HCT116 (cell line): ENCODE data around the gene PTPN4. TPM values are rescaled to one million over a fixed set of nuclear protein-coding genes. Genes with fewer than 3 reads are reported as not detected.

ENCODE experiments used
- ATAC-seq: fragments of 200-7000 bp; cut with Tn5 transposase; 2 replicates; pipeline ENCODE4 v1.9.1; 2020; ENCODE audit warnings: mild to moderate bottlenecking, moderate library complexity
- BruUV-seq: library from RNA; stranded (reverse); fragments of 400-500 nt; replicated peaks from 2 replicates; lab custom pipeline; 2021; lab: Mats Ljungman, UMichigan
- CTCF ChIA-PET: fragments of 300-600 bp; sonication (Branson Sonifier 250); formaldehyde crosslinking; loops from one replicate; lab custom pipeline; 2021; ENCODE audit warnings: antibody characterized with exemption; lab: Charles Lee
- POLR2A ChIA-PET: fragments of 300-600, 350-600 bp; sonication (Branson Sonifier 250); formaldehyde crosslinking; loops from one replicate; lab custom pipeline; 2021; ENCODE audit warnings: antibody characterized with exemption; lab: Charles Lee
- RAD21 ChIA-PET, 2 experiments: fragments of 300-600 bp; sonication (Branson Sonifier 250); formaldehyde crosslinking; loops; one replicate each; lab custom pipeline; 2023; ENCODE audit warnings: low total read pairs in 2 of 2; ENCODE audit not compliant: uncharacterized antibody in 2 of 2, unreplicated experiment in 2 of 2, low non-redundant PET in 1 of 2; lab: Charles Lee
- DNase-seq: peaks from one replicate; pipeline ENCODE4 v3.0.0-alpha.2; 2010; ENCODE audit warnings: low read depth, low spot score
- H2AFZ ChIP-seq: fragments of 200-600 bp; shearing (Covaris generic), sonication (generic); 2 replicates; pipeline ENCODE4 v1.6.1; 2017; ENCODE audit warnings: low read depth, mixed run types, mixed read lengths, antibody characterized with exemption, low read length; ENCODE audit not compliant: poor library complexity, severe bottlenecking
- H3K27ac ChIP-seq: 2 replicates; pipeline ENCODE4 v1.5.1; 2012; ENCODE audit warnings: low read depth, low read length
- H3K27me3 ChIP-seq: fragments of 200-600 bp; sonication (generic); 2 replicates; pipeline ENCODE4 v1.6.1; 2016; ENCODE audit warnings: mixed run types, low read length, mixed read lengths; ENCODE audit not compliant: insufficient read depth
- H3K36me3 ChIP-seq, 2 experiments: fragments of 200-500 bp in 1 of 2; fragments of 200-600 bp in 1 of 2; sonication (Bioruptor generic) in 1 of 2; sonication (generic) in 1 of 2; 2 replicates each; pipeline versions ENCODE4 v1.5.1 to v1.6.1; 2014 to 2016; ENCODE audit warnings: low read length in 2 of 2, inconsistent platforms in 1 of 2, mixed read lengths in 1 of 2, mixed run types in 1 of 2; ENCODE audit not compliant: insufficient read depth in 2 of 2, control insufficient read depth in 1 of 2
- H3K4me1 ChIP-seq, 2 experiments: fragments of 200-600 bp in 1 of 2; sonication (generic) in 1 of 2; 2 replicates each; pipeline versions ENCODE4 v1.5.1 to v1.6.1; 2012 to 2017; ENCODE audit warnings: low read length in 2 of 2, inconsistent platforms in 1 of 2, mild to moderate bottlenecking in 1 of 2, mixed read lengths in 1 of 2, mixed run types in 1 of 2, moderate library complexity in 1 of 2; ENCODE audit not compliant: insufficient read depth in 2 of 2, control insufficient read depth in 1 of 2
- H3K4me2 ChIP-seq: fragments of 200-600 bp; sonication (generic); 2 replicates; pipeline ENCODE4 v1.6.1; 2017; ENCODE audit warnings: mixed run types, low read length, mixed read lengths
- H3K4me3 ChIP-seq, 2 experiments: fragments of 200-600 bp in 1 of 2; sonication (generic) in 1 of 2; replicated peaks in 1 of 2; 2 replicates each; pipeline ENCODE4 v1.5.1; 2011 to 2016; ENCODE audit warnings: low read length in 2 of 2, control low read depth in 1 of 2, low read depth in 1 of 2, mild to moderate bottlenecking in 1 of 2, mixed read lengths in 1 of 2, mixed run types in 1 of 2
- H3K79me2 ChIP-seq: fragments of 200-600 bp; sonication (generic); 2 replicates; pipeline ENCODE4 v1.6.1; 2017; ENCODE audit warnings: mild to moderate bottlenecking, mixed run types, low read length, moderate library complexity, mixed read lengths; ENCODE audit not compliant: insufficient read depth
- H3K9ac ChIP-seq: fragments of 200-600 bp; sonication (generic); 2 replicates; pipeline ENCODE4 v1.6.1; 2016; ENCODE audit warnings: low read length, mixed read lengths
- H3K9me2 ChIP-seq: fragments of 200-600 bp; sonication (generic), shearing (Covaris generic); 2 replicates; pipeline ENCODE4 v1.6.1; 2017; ENCODE audit warnings: mixed run types, mild to moderate bottlenecking, moderate library complexity; ENCODE audit not compliant: insufficient read depth
- H3K9me3 ChIP-seq, 2 experiments: fragments of 200-500 bp in 1 of 2; fragments of 200-600 bp in 1 of 2; sonication (Bioruptor generic) in 1 of 2; sonication (generic) in 1 of 2; 2 replicates each; pipeline ENCODE4 v1.6.1; 2014 to 2017; ENCODE audit warnings: low read length in 2 of 2, mixed read lengths in 2 of 2, inconsistent platforms in 1 of 2, low read depth in 1 of 2, mild to moderate bottlenecking in 1 of 2, mixed run types in 1 of 2, moderate library complexity in 1 of 2; ENCODE audit not compliant: control insufficient read depth in 1 of 2, insufficient read depth in 1 of 2
- H4K20me1 ChIP-seq: fragments of 200-600 bp; sonication (generic), shearing (Covaris generic); 2 replicates; pipeline ENCODE4 v1.6.1; 2017; ENCODE audit warnings: mixed run types, mild to moderate bottlenecking, moderate library complexity; ENCODE audit not compliant: insufficient read depth
- ATF3 ChIP-seq: IDR thresholded peaks from 2 replicates; pipeline ENCODE4 v1.6.1; 2012
- CBX3 ChIP-seq: IDR thresholded peaks from 2 replicates; pipeline ENCODE4 v1.6.1; 2012; ENCODE audit warnings: low read depth
- CEBPB ChIP-seq: IDR thresholded peaks from 2 replicates; pipeline ENCODE4 v1.6.1; 2012; ENCODE audit warnings: low read depth
- EGR1 ChIP-seq: IDR thresholded peaks from 2 replicates; pipeline ENCODE4 v1.6.1; 2012; ENCODE audit warnings: low read depth
- ELF1 ChIP-seq: IDR thresholded peaks from 2 replicates; pipeline ENCODE4 v1.6.1; 2012; ENCODE audit warnings: low read depth, borderline replicate concordance
- EZH2 ChIP-seq: fragments of 200-600 bp; sonication (generic); IDR thresholded peaks from 2 replicates; pipeline ENCODE4 v1.6.1; 2017; ENCODE audit warnings: antibody characterized with exemption, mixed run types
- EZH2phosphoT487 ChIP-seq: fragments of 200-600 bp; IDR thresholded peaks from 2 replicates; pipeline ENCODE4 v1.6.1; 2018; ENCODE audit warnings: antibody characterized with exemption, borderline replicate concordance
- FOSL1 ChIP-seq: IDR thresholded peaks from 2 replicates; pipeline ENCODE4 v1.6.1; 2012; ENCODE audit warnings: low read depth
- JUND ChIP-seq: IDR thresholded peaks from 2 replicates; pipeline ENCODE4 v1.6.1; 2012
- POLR2A ChIP-seq: IDR thresholded peaks from 2 replicates; pipeline ENCODE4 v1.7.0; 2011; ENCODE audit warnings: borderline replicate concordance; ENCODE audit not compliant: insufficient read depth, insufficient read length; ENCODE audit errors: extremely low read depth
- POLR2AphosphoS5 ChIP-seq: IDR thresholded peaks from 2 replicates; pipeline ENCODE4 v1.6.1; 2011; ENCODE audit warnings: mild to moderate bottlenecking, low read depth, low read length, moderate library complexity
- RAD21 ChIP-seq: IDR thresholded peaks from 2 replicates; pipeline ENCODE4 v1.6.1; 2012; ENCODE audit warnings: low read depth, mild to moderate bottlenecking
- SIN3A ChIP-seq: IDR thresholded peaks from 2 replicates; pipeline ENCODE4 v1.6.1; 2012; ENCODE audit warnings: low read depth
- TCF7L2 ChIP-seq: IDR thresholded peaks from 2 replicates; pipeline ENCODE4 v1.7.0; 2011; ENCODE audit warnings: borderline replicate concordance, inconsistent platforms; ENCODE audit not compliant: insufficient read depth, insufficient read length; ENCODE audit errors: extremely low read depth
- YY1 ChIP-seq: IDR thresholded peaks from 2 replicates; pipeline ENCODE4 v1.6.1; 2011; ENCODE audit warnings: low read length, low read depth, moderate library complexity, mild to moderate bottlenecking; ENCODE audit not compliant: insufficient replicate concordance; ENCODE audit errors: extremely low read depth
- ZFX ChIP-seq: fragments of 450-650 bp; IDR thresholded peaks from 2 replicates; pipeline ENCODE4 v1.6.1; 2017
- intact Hi-C: fragments of 100-400 bp; cut with micrococcal nuclease; formaldehyde crosslinking; loops from 2 replicates; pipeline ENCODE4 v1.10.0; 2022
- total RNA-seq: library from RNA; stranded (reverse); gene quantifications from one replicate; pipeline ENCODE4 v1.2.1, GENCODE V29; 2021; ENCODE audit not compliant: unreplicated experiment
- TF ChIP-seq, protein P1 (sequence below): IDR thresholded peaks from 2 replicates; pipeline ENCODE4 v1.6.1; 2011; ENCODE audit warnings: mild to moderate bottlenecking, low read length, moderate library complexity; ENCODE audit not compliant: insufficient replicate concordance; ENCODE audit errors: extremely low read depth
- TF ChIP-seq, protein P2 (sequence below): IDR thresholded peaks from 2 replicates; pipeline ENCODE4 v1.6.1; 2012; ENCODE audit warnings: low read depth

PTPN4 gene
- total RNA-seq, 1 experiment from 2014 or later, result 38.4 TPM

- no peaks in the 10 kb centered on the region for H4K20me1 ChIP-seq
- H3K9me3 ChIP-seq, result no peaks in the 10 kb centered on the region
- BruUV-seq, result no TSS peak
- intact Hi-C loops, result no loop called here
- no peak for DNase-seq
- ATAC-seq, result no peak
- no peak for TF ChIP-seq POLR2AphosphoS5
- TF ChIP-seq SIN3A, result no peak
- no peak for TF ChIP-seq CBX3
- TF ChIP-seq ZFX, result no peak
- TF ChIP-seq EZH2phosphoT487, result no peak
- TF ChIP-seq, protein P1, sequence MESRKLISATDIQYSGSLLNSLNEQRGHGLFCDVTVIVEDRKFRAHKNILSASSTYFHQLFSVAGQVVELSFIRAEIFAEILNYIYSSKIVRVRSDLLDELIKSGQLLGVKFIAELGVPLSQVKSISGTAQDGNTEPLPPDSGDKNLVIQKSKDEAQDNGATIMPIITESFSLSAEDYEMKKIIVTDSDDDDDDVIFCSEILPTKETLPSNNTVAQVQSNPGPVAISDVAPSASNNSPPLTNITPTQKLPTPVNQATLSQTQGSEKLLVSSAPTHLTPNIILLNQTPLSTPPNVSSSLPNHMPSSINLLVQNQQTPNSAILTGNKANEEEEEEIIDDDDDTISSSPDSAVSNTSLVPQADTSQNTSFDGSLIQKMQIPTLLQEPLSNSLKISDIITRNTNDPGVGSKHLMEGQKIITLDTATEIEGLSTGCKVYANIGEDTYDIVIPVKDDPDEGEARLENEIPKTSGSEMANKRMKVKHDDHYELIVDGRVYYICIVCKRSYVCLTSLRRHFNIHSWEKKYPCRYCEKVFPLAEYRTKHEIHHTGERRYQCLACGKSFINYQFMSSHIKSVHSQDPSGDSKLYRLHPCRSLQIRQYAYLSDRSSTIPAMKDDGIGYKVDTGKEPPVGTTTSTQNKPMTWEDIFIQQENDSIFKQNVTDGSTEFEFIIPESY, result no peak
- TF ChIP-seq ELF1, result no peak
- no peak for TF ChIP-seq JUND
- no peak for TF ChIP-seq CEBPB
- TF ChIP-seq EZH2, result no peak
- no peak for TF ChIP-seq TCF7L2
- no peak for TF ChIP-seq EGR1
- no peak for TF ChIP-seq YY1
- TF ChIP-seq, protein P2, sequence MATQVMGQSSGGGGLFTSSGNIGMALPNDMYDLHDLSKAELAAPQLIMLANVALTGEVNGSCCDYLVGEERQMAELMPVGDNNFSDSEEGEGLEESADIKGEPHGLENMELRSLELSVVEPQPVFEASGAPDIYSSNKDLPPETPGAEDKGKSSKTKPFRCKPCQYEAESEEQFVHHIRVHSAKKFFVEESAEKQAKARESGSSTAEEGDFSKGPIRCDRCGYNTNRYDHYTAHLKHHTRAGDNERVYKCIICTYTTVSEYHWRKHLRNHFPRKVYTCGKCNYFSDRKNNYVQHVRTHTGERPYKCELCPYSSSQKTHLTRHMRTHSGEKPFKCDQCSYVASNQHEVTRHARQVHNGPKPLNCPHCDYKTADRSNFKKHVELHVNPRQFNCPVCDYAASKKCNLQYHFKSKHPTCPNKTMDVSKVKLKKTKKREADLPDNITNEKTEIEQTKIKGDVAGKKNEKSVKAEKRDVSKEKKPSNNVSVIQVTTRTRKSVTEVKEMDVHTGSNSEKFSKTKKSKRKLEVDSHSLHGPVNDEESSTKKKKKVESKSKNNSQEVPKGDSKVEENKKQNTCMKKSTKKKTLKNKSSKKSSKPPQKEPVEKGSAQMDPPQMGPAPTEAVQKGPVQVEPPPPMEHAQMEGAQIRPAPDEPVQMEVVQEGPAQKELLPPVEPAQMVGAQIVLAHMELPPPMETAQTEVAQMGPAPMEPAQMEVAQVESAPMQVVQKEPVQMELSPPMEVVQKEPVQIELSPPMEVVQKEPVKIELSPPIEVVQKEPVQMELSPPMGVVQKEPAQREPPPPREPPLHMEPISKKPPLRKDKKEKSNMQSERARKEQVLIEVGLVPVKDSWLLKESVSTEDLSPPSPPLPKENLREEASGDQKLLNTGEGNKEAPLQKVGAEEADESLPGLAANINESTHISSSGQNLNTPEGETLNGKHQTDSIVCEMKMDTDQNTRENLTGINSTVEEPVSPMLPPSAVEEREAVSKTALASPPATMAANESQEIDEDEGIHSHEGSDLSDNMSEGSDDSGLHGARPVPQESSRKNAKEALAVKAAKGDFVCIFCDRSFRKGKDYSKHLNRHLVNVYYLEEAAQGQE, result no peak
- TF ChIP-seq FOSL1, result no peak
- TF ChIP-seq POLR2A, result no peak
- TF ChIP-seq RAD21, result no peak
- TF ChIP-seq ATF3, result no peak
- H2AFZ ChIP-seq, result no peak overlapping the region
- H3K4me1 ChIP-seq, result peaks cover 5 to 13% of the 10 kb centered on the region in 2 experiments; a peak in 3 of 4 replicates
- no peaks in the 10 kb centered on the region for H3K36me3 ChIP-seq
- H3K27ac ChIP-seq, result no peak overlapping the region
- no peak overlapping the region for H3K9ac ChIP-seq
- H3K4me2 ChIP-seq, result no peak overlapping the region
- ChIA-PET RAD21 (no interaction called here), POLR2A (no interaction called here), CTCF (no interaction called here)
- H3K9me2 ChIP-seq, result no peaks in the 10 kb centered on the region
- H3K79me2 ChIP-seq, result peaks cover 95% of the 10 kb centered on the region
- H3K4me3 ChIP-seq, result no peak overlapping the region
- H3K27me3 ChIP-seq, result no peaks in the 10 kb centered on the region
Observed at GRCh38 chr2:119764832-119765231, 5.1 kb downstream of the PTPN4 start.
